GM23248 (cell line): ENCODE measurements around the gene GBP2.

Experiments used
- EZH2 ChIP-seq: fragments of 200-600 bp; sonication (generic); IDR thresholded peaks from 2 replicates; pipeline ENCODE4 v1.6.1; 2018; ENCODE audit warnings: antibody characterized with exemption, mild to moderate bottlenecking; ENCODE audit not compliant: insufficient read depth, poor library complexity, severe bottlenecking
- EZH2phosphoT487 ChIP-seq: fragments of 200-600 bp; sonication (generic); IDR thresholded peaks from 2 replicates; pipeline ENCODE4 v1.6.1; 2018; ENCODE audit warnings: antibody characterized with exemption, moderate library complexity, mild to moderate bottlenecking, low read depth; ENCODE audit not compliant: insufficient read depth

GRCh38 chr1:89095737-89096136 is 30.2 kb downstream of the GBP2 start:
- TF ChIP-seq EZH2phosphoT487: no peak
- no peak for TF ChIP-seq EZH2
